Measurements from ENCODE around the gene TNFAIP2.

Gene TNFAIP2

DNA sequence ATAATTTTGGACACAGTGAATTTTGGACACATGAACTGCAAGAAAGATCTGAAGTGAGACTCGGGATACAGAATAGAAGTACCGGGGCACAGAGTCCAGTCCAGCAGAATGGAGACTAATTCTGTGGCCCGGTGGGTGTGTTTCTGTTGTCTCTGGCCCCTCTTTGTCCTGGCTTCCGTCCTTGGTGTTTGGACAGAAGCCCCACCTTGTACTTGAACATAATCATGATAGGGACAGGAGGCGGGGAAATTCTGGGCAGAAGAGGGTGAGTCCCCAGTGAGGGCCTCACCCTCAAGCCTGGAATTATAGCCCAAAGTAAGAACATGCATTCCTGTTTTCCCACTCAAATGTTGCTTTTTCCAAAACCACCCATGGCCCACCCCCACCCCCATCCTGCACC lies 39.9 kb downstream of the TNFAIP2 start:
- H3K4me2 ChIP-seq (ENCODE audit: low read depth, low read length, poor library complexity, severe bottlenecking) = no peak overlapping the region
- H2AFZ ChIP-seq (ENCODE audit: low read depth, low read length, severe bottlenecking) = no peak overlapping the region
- no peak overlapping the region for H3K4me3 ChIP-seq (ENCODE audit: insufficient read depth, low read length, poor library complexity, severe bottlenecking)
- H3K27me3 ChIP-seq (ENCODE audit: low read length) = no peaks in the 10 kb centered on the region
- H3K9me3 ChIP-seq (ENCODE audit: insufficient read depth, low read length) = peaks cover 10% of the 10 kb centered on the region; the same call in 1 of the 2 replicates
- no peak overlapping the region for H3K27ac ChIP-seq (ENCODE audit: low read depth, low read length)
- no peaks in the 10 kb centered on the region for H3K79me2 ChIP-seq (ENCODE audit: insufficient read depth, low read length)
- H3K9ac ChIP-seq (ENCODE audit: low read length) = no peak overlapping the region
- TF ChIP-seq EZH2phosphoT487 (conservative IDR thresholded peaks at IDR 0.05; ENCODE audit: low read length) = no peak
- TF ChIP-seq, protein P1, sequence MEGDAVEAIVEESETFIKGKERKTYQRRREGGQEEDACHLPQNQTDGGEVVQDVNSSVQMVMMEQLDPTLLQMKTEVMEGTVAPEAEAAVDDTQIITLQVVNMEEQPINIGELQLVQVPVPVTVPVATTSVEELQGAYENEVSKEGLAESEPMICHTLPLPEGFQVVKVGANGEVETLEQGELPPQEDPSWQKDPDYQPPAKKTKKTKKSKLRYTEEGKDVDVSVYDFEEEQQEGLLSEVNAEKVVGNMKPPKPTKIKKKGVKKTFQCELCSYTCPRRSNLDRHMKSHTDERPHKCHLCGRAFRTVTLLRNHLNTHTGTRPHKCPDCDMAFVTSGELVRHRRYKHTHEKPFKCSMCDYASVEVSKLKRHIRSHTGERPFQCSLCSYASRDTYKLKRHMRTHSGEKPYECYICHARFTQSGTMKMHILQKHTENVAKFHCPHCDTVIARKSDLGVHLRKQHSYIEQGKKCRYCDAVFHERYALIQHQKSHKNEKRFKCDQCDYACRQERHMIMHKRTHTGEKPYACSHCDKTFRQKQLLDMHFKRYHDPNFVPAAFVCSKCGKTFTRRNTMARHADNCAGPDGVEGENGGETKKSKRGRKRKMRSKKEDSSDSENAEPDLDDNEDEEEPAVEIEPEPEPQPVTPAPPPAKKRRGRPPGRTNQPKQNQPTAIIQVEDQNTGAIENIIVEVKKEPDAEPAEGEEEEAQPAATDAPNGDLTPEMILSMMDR (IDR thresholded peaks at IDR 0.05; ENCODE audit: insufficient read depth, low read length, poor library complexity, severe bottlenecking) = no peak
- H3F3A ChIP-seq (ENCODE audit: insufficient read depth) = no peaks in the 10 kb centered on the region
- no peaks in the 10 kb centered on the region for H3K9me2 ChIP-seq (replicated peaks; ENCODE audit: insufficient read depth, low read length)
- H3K36me3 ChIP-seq (ENCODE audit: low read length) = no peaks in the 10 kb centered on the region
- no peaks in the 10 kb centered on the region for H4K20me1 ChIP-seq (ENCODE audit: low read depth, low read length)

DNA sequence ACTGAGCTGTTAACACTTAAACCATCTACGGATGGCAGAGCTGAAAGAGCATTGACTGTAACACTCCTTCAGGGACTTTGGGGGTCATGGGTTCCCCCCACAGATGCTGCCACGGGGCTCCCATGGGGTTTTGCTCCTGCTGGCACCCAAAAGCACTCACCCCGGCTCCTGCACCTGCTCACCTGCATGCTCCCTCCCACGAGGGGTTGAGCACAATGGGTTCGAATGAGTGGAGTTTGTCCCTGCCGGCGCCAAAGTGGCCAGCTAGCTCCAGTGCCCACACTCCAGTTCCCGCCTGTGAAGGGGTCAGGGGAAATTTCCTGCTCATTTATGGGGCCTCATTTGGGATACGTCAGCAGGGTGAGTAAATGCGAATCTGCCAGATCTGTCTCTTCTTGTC lies 40.7 kb downstream of the TNFAIP2 start:
- no peak for TF ChIP-seq EZH2phosphoT487 (conservative IDR thresholded peaks at IDR 0.05; ENCODE audit: low read length)
- TF ChIP-seq, protein P1 (IDR thresholded peaks at IDR 0.05; ENCODE audit: insufficient read depth, low read length, poor library complexity, severe bottlenecking) = no peak
- Histone ChIP-seq H4K20me1 (ENCODE audit: low read depth, low read length) (no peaks in the 10 kb centered on the region), H2AFZ (ENCODE audit: low read depth, low read length, severe bottlenecking) (no peak overlapping the region), H3F3A (ENCODE audit: insufficient read depth) (no peaks in the 10 kb centered on the region), H3K36me3 (ENCODE audit: low read length) (no peaks in the 10 kb centered on the region), H3K4me2 (ENCODE audit: low read depth, low read length, poor library complexity, severe bottlenecking) (no peak overlapping the region), H3K9me3 (ENCODE audit: insufficient read depth, low read length) (peaks cover 10% of the 10 kb centered on the region; the same call in 1 of the 2 replicates), H3K79me2 (ENCODE audit: insufficient read depth, low read length) (no peaks in the 10 kb centered on the region), H3K9ac (ENCODE audit: low read length) (no peak overlapping the region), H3K9me2 (replicated peaks; ENCODE audit: insufficient read depth, low read length) (no peaks in the 10 kb centered on the region), H3K27me3 (ENCODE audit: low read length) (no peaks in the 10 kb centered on the region), H3K27ac (ENCODE audit: low read depth, low read length) (no peak overlapping the region), H3K4me3 (ENCODE audit: insufficient read depth, low read length, poor library complexity, severe bottlenecking) (no peak overlapping the region)

DNA sequence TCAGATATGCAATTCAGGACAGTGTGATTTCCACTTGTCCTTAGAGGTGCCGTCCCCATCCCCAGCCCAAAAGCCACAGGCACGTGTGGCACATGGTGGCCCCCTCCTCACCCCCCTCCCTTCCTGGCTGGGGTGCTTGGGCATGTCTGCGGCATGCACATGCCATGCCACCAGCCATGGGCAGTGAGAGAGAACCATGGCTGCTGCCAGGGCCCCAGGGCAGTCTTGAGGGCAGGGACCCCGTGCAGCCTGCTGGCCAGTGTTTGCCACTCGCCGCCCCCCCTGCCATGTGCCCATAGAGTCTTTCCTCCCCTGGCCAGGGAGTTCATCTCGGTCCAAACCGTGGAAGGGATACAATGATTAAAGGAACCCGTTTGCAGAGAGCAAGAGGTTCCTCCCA lies 41.5 kb downstream of the TNFAIP2 start:
- H4K20me1 ChIP-seq (ENCODE audit: low read depth, low read length) = no peaks in the 10 kb centered on the region
- no peak overlapping the region for H3K27ac ChIP-seq (ENCODE audit: low read depth, low read length)
- no peaks in the 10 kb centered on the region for H3K9me2 ChIP-seq (replicated peaks; ENCODE audit: insufficient read depth, low read length)
- no peaks in the 10 kb centered on the region for H3F3A ChIP-seq (ENCODE audit: insufficient read depth)
- no peak overlapping the region for H2AFZ ChIP-seq (ENCODE audit: low read depth, low read length, severe bottlenecking)
- no peak overlapping the region for H3K9ac ChIP-seq (ENCODE audit: low read length)
- no peaks in the 10 kb centered on the region for H3K27me3 ChIP-seq (ENCODE audit: low read length)
- TF ChIP-seq, protein P1 (IDR thresholded peaks at IDR 0.05; ENCODE audit: insufficient read depth, low read length, poor library complexity, severe bottlenecking) = no peak
- TF ChIP-seq EZH2phosphoT487 (conservative IDR thresholded peaks at IDR 0.05; ENCODE audit: low read length) = no peak
- H3K4me3 ChIP-seq (ENCODE audit: insufficient read depth, low read length, poor library complexity, severe bottlenecking) = no peak overlapping the region
- H3K4me2 ChIP-seq (ENCODE audit: low read depth, low read length, poor library complexity, severe bottlenecking) = no peak overlapping the region
- H3K79me2 ChIP-seq (ENCODE audit: insufficient read depth, low read length) = no peaks in the 10 kb centered on the region
- no peaks in the 10 kb centered on the region for H3K36me3 ChIP-seq (ENCODE audit: low read length)
- peaks cover 10% of the 10 kb centered on the region; the same call in 1 of the 2 replicates for H3K9me3 ChIP-seq (ENCODE audit: insufficient read depth, low read length)

Data from SU-DHL-6 (cell line).